GM12872 (cell line): Measurements from ENCODE around the gene COX4I2.

Experiments used
- TF ChIP-seq, protein P1 (sequence below): IDR thresholded peaks from 3 replicates; pipeline ENCODE4 v1.5.1; 2011; ENCODE audit warnings: low read depth, mild to moderate bottlenecking, low read length, moderate library complexity; ENCODE audit not compliant: insufficient read depth

The COX4I2 gene

DNA sequence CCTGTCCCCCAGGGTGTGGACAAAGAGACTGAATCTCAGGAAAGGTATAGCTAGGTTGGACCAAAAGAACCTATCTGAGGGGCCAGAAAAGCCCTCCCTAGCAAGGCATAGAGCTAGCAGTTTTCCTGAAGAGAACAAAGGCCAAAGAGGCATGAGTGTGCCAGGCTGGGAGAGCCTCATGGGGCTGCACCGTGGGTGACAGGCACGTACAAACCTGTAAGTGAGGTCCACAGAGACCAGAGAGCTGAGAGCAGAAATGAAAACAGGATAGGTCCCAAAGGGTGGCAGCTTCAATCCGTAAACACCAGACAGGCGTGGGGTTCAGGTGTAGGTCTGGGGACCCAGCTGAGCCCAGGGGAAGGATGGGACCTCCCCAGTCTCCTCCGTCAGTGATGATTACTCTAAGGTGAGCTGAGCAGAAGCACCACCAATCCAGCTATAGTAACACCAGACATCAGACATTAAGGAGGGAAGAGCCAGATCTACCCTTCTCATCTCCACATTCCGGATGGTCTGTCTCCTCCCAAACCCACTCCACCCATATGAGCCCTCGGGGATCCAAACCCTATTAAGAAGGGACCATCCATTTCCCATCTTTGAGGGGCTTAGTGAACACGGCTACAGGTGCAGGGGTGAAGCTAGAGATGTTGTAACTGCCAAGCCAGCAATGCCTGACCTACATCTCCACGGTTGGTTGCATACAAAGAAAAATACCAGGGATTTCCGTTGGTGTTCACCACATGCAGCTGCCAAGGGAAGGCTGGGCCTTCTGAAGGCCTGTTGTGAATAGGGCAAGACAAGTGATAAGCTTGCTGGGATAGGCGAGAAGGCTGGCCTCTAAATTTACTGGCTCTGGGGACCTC lies 46.7 kb downstream of the COX4I2 start:
- TF ChIP-seq, protein P1, sequence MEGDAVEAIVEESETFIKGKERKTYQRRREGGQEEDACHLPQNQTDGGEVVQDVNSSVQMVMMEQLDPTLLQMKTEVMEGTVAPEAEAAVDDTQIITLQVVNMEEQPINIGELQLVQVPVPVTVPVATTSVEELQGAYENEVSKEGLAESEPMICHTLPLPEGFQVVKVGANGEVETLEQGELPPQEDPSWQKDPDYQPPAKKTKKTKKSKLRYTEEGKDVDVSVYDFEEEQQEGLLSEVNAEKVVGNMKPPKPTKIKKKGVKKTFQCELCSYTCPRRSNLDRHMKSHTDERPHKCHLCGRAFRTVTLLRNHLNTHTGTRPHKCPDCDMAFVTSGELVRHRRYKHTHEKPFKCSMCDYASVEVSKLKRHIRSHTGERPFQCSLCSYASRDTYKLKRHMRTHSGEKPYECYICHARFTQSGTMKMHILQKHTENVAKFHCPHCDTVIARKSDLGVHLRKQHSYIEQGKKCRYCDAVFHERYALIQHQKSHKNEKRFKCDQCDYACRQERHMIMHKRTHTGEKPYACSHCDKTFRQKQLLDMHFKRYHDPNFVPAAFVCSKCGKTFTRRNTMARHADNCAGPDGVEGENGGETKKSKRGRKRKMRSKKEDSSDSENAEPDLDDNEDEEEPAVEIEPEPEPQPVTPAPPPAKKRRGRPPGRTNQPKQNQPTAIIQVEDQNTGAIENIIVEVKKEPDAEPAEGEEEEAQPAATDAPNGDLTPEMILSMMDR, result no peak

- TF ChIP-seq, protein P1, result no peak
Observed at GRCh38 chr20:31685853-31686643, 48.3 kb downstream of the COX4I2 start.

DNA sequence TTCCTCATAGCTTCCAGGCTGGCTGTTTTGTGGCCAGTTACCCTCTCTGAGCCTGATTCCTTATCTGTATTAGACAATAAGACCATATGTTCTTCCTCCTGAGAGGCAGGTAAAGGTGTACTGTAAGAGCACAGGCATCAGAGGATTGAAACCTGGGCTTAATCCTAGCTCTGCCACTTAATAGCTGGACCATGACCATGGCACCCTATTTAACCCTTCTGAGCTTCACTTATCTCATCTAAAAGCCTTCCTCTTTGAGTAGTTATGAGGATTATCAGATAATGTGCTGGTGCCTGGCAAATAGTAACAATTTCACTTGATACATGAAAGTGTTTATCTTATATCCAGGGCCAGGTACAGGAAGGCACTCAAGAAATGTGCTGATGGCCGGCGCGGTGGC lies 50.1 kb downstream of the COX4I2 start:
- TF ChIP-seq, protein P1, result no peak

GRCh38 chr20:31689141-31689540 lies 51.4 kb downstream of the COX4I2 start:
- TF ChIP-seq, protein P1, result no peak

- TF ChIP-seq, protein P1, result no peak
Observed at GRCh38 chr20:31690124-31690666, 52.5 kb downstream of the COX4I2 start.

DNA sequence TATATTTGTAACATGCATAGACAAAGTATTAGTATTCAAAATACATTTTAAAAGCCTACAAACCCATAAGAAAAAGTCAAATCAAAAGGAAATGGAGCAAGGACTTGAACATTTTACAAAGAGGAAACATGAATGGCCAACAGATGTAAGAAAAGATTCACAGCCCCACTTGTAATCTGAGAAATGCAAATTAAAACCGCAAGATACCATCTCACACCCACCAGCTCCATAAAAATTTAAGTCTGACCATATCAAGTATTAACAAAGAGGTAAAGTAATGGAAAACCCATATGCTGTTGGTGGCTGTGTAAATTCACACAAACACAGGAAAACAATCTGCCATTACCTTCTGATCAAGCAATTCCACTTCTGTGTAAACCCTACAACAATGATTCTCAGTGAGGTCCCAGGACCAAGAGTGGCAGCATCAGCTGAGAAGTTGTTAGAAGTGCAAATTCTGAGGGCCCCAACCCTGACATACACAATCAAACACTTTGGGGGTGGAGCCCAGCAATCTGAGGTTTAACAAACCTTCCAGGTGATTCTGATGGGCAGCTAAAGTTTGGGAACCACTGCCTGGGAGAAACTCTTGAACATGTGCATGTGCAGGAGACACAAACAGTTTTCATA lies 54.0 kb downstream of the COX4I2 start:
- TF ChIP-seq, protein P1, result no peak

DNA sequence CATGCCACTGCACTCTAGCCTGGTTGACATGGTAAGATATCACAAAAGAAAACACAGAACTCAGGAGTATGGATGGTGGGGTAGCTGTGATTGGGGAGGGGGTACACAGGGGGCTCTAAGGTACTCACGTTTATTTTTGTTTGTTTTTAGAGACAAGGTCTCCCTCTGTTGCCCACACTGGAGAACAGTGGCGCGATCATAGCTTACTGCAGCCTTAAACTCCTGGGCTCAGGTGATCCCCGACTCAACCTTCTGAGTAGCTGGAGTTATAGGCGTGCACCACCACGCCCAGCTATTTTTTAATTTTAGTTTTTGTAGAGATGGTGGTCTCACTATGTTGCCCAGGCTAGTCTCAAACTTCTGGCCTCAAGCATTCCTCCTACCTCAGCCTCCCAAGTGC lies 55.7 kb downstream of the COX4I2 start:
- TF ChIP-seq, protein P1, result no peak
